Erythroblast (primary cell): ENCODE results near the gene PNPLA4.

Source experiments
- GATA1 ChIP-seq: IDR thresholded peaks from 2 replicates; pipeline ENCODE4 v1.6.1; 2011; ENCODE audit warnings: low read depth, mild to moderate bottlenecking, control low read depth, low read length, moderate library complexity
- POLR2A ChIP-seq: IDR thresholded peaks from 2 replicates; pipeline ENCODE4 v1.6.1; 2011; ENCODE audit warnings: mild to moderate bottlenecking, low read length

DNA sequence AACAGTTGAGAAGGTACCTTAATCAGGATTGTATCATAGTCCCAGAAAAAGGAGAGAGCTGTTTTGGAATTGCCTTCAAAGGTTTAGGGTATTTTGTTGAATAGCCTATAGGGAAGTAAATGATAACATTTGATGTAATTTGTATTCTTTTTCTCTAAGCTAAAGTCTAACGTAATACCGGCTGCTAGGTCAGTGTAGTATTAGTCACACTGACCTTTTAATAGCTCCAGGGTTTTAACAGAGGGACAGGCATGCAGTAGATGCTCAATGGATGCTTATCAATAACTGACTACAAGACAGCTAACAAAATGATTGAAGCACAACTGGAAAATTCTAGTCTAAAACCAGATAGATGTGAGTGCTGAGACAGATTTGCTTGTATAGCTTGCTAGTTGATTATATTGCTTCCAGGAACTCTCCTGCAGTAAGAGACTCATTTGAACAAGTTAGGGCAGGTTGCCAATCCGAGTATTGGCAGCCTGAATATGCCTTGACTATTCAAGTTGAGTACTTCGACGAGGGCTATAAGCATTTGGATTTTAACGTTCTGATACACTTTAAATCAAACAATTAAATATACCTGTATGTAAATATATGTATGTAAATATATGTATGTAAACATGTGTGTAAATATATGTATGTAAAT lies 16.5 kb upstream of the PNPLA4 start:
- TF ChIP-seq GATA1 = no peak
- no peak for TF ChIP-seq POLR2A
